IPS-18a (cell line): ENCODE data around the gene LIG3.

Experiments
- H3K27ac ChIP-seq: one replicate; pipeline ENCODE4 v1.5.1; 2013; ENCODE audit warnings: low read length
- H3K27me3 ChIP-seq: one replicate; pipeline ENCODE4 v1.6.1; 2013; ENCODE audit warnings: mild to moderate bottlenecking, low read length; ENCODE audit not compliant: control insufficient read depth, insufficient read depth
- H3K36me3 ChIP-seq: one replicate; pipeline ENCODE4 v1.6.1; 2013; ENCODE audit warnings: low read depth, low read length; ENCODE audit not compliant: control insufficient read depth
- H3K4me1 ChIP-seq: one replicate; pipeline ENCODE4 v1.6.1; 2013; ENCODE audit warnings: low read depth, low read length; ENCODE audit not compliant: control insufficient read depth
- H3K4me3 ChIP-seq: one replicate; pipeline ENCODE4 v1.5.1; 2013; ENCODE audit warnings: low read length
- H3K9ac ChIP-seq: one replicate; pipeline ENCODE4 v1.6.1; 2013; ENCODE audit warnings: mild to moderate bottlenecking, low read length, moderate library complexity
- H3K9me3 ChIP-seq: one replicate; pipeline ENCODE4 v1.6.1; 2013; ENCODE audit warnings: low read depth, low read length; ENCODE audit not compliant: control insufficient read depth

The LIG3 gene

GRCh38 chr17:35048685-35049379 is 68.5 kb downstream of the LIG3 start:
- H3K4me1 ChIP-seq, result no peaks in the 10 kb centered on the region
- no peaks in the 10 kb centered on the region for H3K9me3 ChIP-seq

GRCh38 chr17:35050170-35050569 is 69.9 kb downstream of the LIG3 start:
- Histone ChIP-seq H3K4me1 (no peaks in the 10 kb centered on the region), H3K9me3 (no peaks in the 10 kb centered on the region), H3K4me3 (no peak overlapping the region), H3K27ac (no peak overlapping the region), H3K9ac (no peak overlapping the region), H3K36me3 (no peaks in the 10 kb centered on the region), H3K27me3 (no peaks in the 10 kb centered on the region)

More at GRCh38 chr17:35048685-35049379, 68.5 kb downstream of the LIG3 start:
- H3K36me3 ChIP-seq, result no peaks in the 10 kb centered on the region
- H3K27ac ChIP-seq, result no peak overlapping the region
- no peak overlapping the region for H3K9ac ChIP-seq
- H3K27me3 ChIP-seq, result no peaks in the 10 kb centered on the region
- H3K4me3 ChIP-seq, result no peak overlapping the region

GRCh38 chr17:35051183-35051578 is 70.9 kb downstream of the LIG3 start:
- no peaks in the 10 kb centered on the region for H3K36me3 ChIP-seq
- no peaks in the 10 kb centered on the region for H3K9me3 ChIP-seq
- H3K9ac ChIP-seq, result no peak overlapping the region
- H3K4me3 ChIP-seq, result no peak overlapping the region
- no peak overlapping the region for H3K27ac ChIP-seq
- H3K27me3 ChIP-seq, result no peaks in the 10 kb centered on the region
- H3K4me1 ChIP-seq, result peaks cover 5% of the 10 kb centered on the region

GRCh38 chr17:35051579-35052240 is 71.4 kb downstream of the LIG3 start:
- H3K4me1 ChIP-seq, result peaks cover 5% of the 10 kb centered on the region
- H3K36me3 ChIP-seq, result no peaks in the 10 kb centered on the region
- H3K27me3 ChIP-seq, result no peaks in the 10 kb centered on the region
- no peak overlapping the region for H3K4me3 ChIP-seq
- H3K9me3 ChIP-seq, result no peaks in the 10 kb centered on the region
- H3K27ac ChIP-seq, result no peak overlapping the region
- no peak overlapping the region for H3K9ac ChIP-seq

GRCh38 chr17:35052241-35052610 is 71.9 kb downstream of the LIG3 start:
- Histone ChIP-seq H3K27me3 (no peaks in the 10 kb centered on the region), H3K36me3 (no peaks in the 10 kb centered on the region), H3K9ac (no peak overlapping the region), H3K4me1 (peaks cover 5% of the 10 kb centered on the region), H3K9me3 (no peaks in the 10 kb centered on the region), H3K27ac (no peak overlapping the region), H3K4me3 (no peak overlapping the region)

GRCh38 chr17:35052780-35053179 is 72.5 kb downstream of the LIG3 start:
- Histone ChIP-seq H3K27me3 (no peaks in the 10 kb centered on the region), H3K9ac (no peak overlapping the region), H3K36me3 (no peaks in the 10 kb centered on the region), H3K27ac (no peak overlapping the region), H3K4me3 (no peak overlapping the region), H3K9me3 (no peaks in the 10 kb centered on the region), H3K4me1 (peaks cover 5% of the 10 kb centered on the region)

GRCh38 chr17:35053204-35053603 is 72.9 kb downstream of the LIG3 start:
- H3K27ac ChIP-seq, result no peak overlapping the region
- H3K27me3 ChIP-seq, result no peaks in the 10 kb centered on the region
- no peaks in the 10 kb centered on the region for H3K36me3 ChIP-seq
- peaks cover 5% of the 10 kb centered on the region for H3K4me1 ChIP-seq
- H3K4me3 ChIP-seq, result no peak overlapping the region
- no peak overlapping the region for H3K9ac ChIP-seq
- no peaks in the 10 kb centered on the region for H3K9me3 ChIP-seq

- no peaks in the 10 kb centered on the region for H3K9me3 ChIP-seq
- no peaks in the 10 kb centered on the region for H3K36me3 ChIP-seq
- no peak overlapping the region for H3K9ac ChIP-seq
- no peak overlapping the region for H3K27ac ChIP-seq
- no peaks in the 10 kb centered on the region for H3K27me3 ChIP-seq
- no peak overlapping the region for H3K4me3 ChIP-seq
- H3K4me1 ChIP-seq, result peaks cover 5% of the 10 kb centered on the region
Observed at GRCh38 chr17:35056013-35056412, 75.7 kb downstream of the LIG3 start.

GRCh38 chr17:35057332-35057915 is 77.1 kb downstream of the LIG3 start:
- H3K4me3 ChIP-seq, result no peak overlapping the region
- peaks cover under 1% of the 10 kb centered on the region for H3K27me3 ChIP-seq
- no peak overlapping the region for H3K9ac ChIP-seq
- H3K4me1 ChIP-seq, result peaks cover 7% of the 10 kb centered on the region
- no peaks in the 10 kb centered on the region for H3K36me3 ChIP-seq
- no peak overlapping the region for H3K27ac ChIP-seq
- no peaks in the 10 kb centered on the region for H3K9me3 ChIP-seq
